ENCODE results near the gene SLC26A5.
A peak's percentile ranks its signal among the peaks of the same experiment; 100 is the strongest.
"Not testable (repeated sequence)": the region's sequence is repeated elsewhere in the genome, so short reads cannot be mapped to it uniquely, and the experiment has no call there.

Gene SLC26A5, protein sequence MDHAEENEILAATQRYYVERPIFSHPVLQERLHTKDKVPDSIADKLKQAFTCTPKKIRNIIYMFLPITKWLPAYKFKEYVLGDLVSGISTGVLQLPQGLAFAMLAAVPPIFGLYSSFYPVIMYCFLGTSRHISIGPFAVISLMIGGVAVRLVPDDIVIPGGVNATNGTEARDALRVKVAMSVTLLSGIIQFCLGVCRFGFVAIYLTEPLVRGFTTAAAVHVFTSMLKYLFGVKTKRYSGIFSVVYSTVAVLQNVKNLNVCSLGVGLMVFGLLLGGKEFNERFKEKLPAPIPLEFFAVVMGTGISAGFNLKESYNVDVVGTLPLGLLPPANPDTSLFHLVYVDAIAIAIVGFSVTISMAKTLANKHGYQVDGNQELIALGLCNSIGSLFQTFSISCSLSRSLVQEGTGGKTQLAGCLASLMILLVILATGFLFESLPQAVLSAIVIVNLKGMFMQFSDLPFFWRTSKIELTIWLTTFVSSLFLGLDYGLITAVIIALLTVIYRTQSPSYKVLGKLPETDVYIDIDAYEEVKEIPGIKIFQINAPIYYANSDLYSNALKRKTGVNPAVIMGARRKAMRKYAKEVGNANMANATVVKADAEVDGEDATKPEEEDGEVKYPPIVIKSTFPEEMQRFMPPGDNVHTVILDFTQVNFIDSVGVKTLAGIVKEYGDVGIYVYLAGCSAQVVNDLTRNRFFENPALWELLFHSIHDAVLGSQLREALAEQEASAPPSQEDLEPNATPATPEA

DNA sequence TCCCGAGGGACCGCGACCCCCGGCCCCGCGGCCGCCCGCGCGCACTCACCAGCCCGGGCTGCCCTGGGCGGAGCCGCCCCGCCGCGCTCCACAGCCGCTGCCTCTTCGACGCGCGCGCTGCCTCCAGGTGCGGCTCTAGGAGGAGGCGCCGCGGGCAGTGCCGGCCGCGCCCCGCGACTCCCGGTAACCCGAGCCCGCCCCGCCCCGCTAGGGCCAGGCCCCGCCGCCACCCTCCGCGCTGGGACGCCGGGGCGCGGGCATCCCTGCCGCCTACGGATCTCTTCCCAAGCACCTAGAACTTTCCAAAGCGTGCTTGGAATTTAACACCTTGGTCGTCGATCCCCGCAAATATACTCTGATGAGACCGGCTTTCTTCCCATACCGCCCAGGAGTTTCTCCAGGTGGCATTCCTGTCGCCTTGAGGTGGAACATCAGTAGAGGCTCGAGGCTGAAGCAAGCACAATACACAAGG is at the start of gene SLC26A5:
Gene SLC26A5 (minus strand): TSS at position 159 of the 472 bp plus-strand sequence. CDS start 24,693 bp downstream, outside the sequence.
- DNase-seq: no peak

DNA sequence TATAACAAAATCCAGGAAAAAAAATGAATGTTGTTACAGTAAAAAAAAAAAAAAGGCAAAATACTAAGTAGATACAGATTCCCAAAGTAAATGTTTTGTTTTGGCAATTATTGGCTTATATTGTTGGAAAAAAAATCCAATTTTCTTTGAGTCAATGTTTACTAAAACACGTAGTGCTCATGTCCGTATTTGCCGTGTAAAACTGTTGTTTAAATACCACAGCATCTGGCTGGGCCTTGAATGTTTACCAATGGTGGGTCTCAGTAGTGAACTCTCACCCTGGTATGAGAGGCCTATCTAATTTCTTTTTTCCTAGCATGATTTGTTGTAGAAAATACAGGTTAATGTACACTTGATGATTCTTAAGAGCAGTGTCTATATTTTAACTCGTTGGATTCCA is 41.4 kb upstream of the SLC26A5 start:
- DNase-seq: no peak

DNA sequence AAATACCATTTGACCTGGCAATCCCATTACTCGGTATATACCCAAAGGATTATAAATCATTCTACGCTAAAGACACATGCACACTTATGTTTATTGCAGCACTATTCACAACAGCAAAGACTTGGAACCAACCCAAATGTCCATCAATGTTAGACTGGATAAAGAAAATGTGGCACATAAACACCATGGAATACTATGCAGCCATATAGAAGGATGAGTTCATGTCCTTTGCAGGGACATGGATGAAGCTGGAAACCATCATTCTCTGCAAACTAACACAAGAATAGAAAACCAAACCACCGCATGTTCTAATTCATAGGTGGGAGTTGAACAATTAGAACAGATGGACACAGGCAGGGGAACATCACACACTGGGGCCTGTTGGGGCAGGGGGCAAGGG is 40.9 kb upstream of the SLC26A5 start:
- DNase-seq: not testable (repeated sequence)

DNA sequence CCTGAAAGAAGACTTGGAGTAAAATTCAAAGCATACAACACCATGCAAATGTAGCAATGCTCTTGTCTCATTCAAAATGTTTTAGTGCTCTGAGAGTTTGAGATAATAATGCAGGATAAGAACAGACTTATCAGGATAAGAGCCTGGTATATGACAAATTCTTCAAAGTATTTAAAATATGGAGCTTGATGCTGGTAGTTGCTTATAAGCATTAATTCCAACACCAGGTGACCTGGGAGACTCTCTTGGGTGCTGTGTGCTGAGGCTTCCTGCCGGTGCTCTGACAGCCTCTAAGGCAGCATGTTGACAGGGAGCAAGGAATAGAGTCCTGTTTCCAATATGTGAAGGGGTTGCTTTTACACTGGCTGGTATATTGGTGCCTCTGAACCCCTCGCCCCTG is 34.8 kb upstream of the SLC26A5 start:
- DNase-seq: no peak

DNA sequence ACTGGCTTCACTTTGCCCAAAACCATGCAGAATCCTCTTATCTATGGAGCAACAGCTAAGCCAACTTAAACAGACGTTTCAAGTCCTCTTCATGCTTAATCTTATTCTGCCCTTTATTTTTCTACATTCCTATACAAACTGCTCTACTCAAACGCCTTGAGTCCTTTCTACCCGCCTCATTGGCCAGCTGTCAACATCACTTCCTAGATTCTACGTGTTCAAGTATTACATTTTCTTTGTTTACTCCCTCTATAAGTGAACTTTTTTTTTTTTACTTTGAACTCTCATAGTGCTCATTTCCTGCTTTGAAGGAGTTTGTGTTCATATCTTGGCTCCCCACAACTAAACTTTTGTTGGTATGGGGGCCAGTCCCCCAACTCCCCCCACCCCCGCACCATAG is 28.9 kb upstream of the SLC26A5 start:
- no peak for DNase-seq

DNA sequence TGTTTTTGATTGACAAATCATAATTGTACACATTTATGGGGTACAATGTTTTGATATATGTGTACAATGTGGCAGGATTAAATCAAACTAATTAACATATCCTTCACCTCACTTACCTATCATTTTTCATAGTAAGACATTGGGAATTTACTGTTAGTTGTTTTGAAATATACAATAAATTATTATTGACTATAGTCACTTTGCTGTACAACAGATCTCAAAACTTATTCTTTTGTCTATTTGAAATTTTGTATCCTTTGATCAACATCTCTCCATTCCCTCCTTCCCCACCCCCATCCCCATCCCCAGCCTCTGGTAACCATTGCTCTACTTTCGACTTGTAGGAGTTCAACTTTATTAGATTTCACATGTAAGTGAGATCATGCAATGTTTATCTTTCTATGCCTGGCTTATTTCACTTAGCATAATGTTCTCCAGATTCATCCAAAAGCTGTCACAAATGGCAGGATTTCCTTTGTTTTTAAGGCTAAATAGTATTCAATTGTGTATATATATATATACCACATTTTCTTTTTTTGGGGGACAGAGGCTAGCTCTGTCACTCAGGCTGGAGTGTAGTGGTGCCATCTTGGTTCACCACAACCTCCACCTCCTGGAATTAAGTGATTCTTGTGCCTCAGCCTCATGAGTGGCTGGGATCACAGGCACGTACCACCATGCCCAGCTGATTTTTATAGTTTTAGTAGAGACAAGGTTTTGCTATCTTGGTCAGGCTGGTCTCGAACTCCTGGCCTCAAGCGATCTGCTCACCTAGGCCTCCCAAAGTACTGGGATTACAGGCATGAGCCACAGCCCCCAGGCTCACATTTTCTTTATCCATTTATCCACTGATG is 23.3 kb upstream of the SLC26A5 start:
- DNase-seq: no peak

DNA sequence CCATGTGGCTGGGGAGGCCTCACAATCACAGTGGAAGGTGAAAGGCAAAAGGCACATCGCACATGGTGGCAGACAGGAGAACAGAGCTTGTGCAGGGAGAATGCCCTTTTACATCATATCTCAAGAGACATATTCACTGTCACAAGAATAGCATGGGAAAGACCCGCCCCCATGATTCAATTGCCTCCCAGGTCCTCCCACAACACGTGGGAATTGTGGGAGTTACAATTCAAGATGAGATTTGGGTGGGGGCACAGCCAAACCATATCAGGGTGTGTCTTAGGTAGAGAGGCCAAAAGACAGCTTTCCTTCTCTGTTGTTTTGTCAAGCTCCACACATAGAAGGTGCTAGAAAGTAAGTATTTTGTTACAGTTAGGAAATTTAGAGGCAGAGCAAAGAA is 20.8 kb upstream of the SLC26A5 start:
- no peak for DNase-seq

DNA sequence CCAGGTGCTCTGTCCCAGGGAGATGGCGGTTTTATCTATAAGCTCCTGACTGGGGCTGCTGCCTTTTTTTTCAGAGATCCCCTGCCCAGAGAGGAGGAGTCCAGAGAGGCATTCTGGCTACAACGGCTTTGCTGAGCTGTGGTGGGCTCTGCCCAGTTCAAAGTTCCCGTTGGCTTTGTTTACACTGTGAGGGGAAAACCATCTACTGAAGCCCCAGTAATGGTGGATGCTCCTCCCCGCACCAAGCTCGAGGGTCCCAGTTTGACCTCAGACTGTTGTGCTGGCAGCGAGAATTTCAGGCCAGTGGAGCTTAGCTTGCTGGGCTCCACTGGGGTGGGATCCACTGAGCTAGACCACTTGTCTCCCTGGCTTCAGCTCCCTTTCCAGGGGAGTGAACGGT is 16.4 kb upstream of the SLC26A5 start:
- no peak for DNase-seq

DNA sequence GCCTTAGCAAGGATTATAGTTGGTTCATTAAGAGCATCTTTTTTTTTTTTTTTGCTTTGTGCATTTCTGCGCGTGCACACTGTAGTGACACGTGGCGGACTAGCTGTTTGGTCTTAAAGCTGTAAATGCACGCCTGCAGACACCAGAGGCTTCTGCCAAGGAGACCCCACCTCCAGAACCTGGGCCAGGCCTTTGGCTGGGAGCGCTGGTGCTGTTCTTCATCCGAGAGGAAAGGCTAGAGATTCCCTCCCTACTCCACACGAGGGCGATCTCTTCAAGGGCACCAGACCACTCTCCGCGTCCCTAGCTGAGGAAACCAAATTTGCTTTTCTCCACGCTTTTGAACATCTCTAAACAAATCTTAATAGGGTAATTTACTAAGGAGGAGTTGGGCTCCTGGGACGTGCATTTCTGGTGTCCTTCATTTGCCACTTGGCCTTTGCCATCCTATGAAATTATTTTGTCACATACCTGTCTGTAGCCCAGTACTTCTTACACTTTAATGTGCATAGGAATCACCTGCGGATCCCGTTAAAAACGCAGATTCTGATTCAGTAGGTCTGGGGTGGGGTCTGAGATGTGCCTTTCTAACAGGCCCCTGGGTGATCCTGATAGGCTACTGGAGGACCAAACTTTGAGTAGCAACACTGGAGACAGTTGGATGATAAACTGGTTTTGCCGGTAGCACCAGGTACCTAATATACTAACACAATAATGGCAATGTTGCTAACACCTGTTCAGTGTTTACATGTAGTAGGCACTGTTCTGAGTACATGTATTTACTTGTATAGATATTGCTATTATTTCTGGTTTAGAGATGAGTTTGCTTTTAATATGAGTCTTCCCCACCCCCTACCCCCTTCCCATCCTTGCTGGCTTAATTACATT is 1.3 kb upstream of the SLC26A5 start:
- peak; percentile 24 for DNase-seq

DNA sequence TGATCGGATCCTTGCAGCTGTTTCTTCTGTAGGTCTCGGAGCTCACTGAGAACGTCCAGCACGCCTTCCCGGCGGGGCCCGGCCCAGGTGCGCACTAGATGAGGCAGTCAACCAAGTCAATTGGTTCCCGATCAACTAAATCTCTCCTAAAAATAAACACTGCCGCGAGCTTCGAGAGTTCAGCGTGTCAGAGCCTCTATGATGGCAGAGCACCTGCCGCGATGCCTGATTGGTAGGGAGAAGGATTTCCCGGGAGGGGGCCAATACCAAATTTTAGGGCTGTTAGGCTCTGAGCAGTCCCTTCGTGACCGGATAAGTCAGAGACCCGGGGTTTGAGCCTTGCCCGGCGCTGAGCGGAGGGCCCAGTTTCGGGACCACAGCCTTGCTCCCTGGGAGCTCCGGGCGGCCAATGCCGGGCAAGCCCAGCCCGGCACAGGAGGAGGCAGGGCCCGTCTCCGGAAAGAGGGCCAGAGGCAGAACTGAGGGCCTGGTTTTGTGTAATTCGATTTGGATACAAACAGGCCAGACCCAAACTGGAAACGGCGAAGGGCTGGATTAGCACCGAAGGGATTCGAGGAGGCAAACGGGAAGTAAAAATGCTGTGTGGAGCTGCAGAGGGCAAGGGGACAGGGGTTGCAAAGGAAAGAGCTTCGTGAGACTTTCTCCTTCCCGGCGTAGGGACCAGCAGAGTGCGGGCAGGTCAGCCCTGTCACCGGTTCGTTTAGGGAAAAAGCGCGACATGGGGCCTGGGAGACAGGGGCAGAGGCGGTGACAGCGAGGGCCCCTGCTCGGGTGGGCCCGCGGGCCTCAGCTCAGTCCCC is 569 bp downstream of the SLC26A5 start:
- DNase-seq: no peak

DNA sequence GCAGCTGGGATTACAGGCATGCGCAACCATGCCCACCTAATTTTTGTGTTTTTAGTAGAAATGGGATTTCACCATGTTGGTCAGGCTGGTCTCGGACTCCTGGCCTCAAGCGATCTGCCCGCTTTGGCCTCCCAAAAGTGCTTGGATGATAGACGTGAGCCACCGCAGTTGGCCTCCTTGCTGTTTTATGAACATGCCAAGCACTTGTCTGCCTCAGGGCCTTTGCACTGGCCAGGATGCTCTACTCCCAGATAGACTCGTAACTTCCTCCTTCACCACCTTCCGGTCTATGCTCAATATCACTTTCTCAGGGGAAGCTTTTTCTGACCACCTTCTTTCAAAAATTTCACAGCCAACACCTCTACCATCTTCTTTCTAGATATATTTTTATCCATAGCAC is 6.3 kb downstream of the SLC26A5 start:
- no peak for DNase-seq

DNA sequence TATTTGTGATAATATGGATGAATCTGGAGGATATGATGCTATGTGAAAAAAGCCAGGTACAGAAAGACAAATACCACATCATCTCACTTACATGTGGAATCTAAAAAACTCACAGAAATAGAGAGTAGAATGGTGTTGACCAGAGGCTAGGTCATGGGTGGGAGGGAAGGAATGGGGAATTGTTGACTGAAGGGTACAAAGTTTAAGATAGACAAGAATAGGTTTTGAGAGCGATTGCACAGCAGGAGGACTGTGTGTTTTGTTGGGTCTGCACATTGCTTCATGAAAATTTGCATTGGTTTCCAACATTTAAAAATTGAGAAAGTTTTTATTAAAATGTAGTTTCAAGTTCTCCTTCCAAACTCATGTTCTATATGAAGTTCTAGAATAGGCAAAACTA is 8.4 kb downstream of the SLC26A5 start:
- no peak for DNase-seq

DNA sequence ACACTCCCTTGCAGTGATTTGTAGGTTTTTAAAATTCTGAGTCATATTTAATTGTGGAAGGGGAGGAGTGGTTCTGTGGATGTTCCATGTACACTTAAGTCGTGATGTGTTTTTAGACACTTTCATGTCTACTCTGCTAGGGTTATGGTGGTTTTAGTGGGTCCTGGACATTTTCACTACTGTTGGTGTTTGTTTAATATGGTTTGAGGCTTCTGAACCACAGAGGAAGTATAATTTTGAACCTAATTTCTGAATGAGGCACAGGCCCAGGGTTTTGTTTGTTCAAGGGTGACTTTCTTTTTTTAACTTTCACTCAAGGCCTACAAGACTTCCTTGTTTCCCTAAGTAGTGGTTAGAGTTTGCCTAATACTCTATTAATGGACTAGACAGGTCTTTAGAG is 13.3 kb downstream of the SLC26A5 start:
- no peak for DNase-seq

DNA sequence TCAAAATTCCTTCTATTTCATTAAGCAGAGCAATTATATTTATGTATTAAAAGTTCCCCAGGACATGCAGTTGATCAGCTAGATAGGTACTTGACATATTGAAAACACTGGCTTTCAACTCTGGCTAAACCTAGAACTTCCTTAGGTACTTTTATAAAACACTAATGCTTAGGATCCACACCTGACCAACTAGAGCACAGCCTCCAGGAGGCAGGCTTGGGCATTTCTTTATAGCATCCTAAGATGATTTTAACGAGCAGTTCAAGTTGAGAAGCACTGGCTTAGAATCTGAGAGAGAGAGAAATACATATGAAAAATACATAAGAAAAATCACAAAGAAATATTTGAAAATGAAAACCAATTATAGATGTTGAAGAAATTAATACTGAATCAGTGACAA is 20.8 kb downstream of the SLC26A5 start:
- no peak for DNase-seq

DNA sequence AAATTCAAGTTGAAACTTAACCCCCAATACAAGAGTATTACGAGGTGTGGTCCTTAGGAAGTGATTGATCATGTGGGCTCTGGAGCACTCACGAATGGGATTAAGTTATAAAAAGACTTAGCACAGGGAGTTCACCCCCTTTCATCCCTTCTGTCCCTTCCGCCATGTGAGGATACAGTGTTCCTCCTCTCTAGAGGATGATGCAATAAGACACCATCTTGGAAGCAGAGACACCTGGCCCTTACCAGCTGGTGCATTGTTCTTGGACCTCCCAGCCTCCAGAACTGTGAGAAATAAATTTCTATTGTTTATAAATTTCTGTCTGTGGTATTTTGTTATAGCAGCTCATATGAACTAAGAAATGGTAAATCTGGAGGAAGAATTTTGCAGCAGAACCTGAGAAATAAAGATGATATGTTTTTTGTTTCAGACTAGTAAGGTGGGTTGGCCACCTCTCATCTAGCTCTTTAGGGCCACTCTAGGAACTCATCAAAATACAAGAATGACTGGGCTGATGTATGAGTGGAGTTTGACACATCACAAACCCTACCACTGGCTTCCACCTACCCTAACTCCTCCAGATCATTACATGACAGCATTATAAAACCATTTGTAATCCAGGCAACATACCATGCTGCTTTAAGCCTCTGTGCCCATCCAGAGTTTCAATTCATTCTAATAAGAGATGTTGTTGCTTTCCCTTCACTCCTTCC is 22.4 kb downstream of the SLC26A5 start:
- DNase-seq: no peak

DNA sequence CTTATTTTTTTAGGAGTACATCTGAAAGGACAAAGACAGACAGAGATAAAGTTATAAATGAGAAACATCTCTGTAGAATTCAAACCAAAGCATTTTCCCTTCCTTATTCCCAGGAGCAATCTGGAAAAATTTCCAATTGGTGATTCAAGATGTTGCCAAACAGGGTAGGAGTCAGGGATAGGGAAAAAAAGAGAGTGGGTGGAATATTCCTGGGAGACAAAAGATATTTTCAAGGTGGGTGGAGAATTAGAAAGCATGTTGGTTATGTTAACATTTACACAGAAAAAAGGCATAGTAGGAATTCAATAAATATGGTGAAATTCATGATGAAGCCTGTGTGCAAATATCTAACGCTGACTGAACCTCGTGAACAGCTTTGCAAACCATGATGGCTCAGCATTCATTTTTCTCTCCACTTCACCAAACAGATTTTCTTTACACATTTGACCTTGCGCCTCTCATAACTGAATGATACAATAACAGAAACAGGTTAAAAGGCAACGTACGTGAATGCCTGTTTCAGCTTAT is 25.1 kb downstream of the SLC26A5 start:
- DNase-seq: no peak

DNA sequence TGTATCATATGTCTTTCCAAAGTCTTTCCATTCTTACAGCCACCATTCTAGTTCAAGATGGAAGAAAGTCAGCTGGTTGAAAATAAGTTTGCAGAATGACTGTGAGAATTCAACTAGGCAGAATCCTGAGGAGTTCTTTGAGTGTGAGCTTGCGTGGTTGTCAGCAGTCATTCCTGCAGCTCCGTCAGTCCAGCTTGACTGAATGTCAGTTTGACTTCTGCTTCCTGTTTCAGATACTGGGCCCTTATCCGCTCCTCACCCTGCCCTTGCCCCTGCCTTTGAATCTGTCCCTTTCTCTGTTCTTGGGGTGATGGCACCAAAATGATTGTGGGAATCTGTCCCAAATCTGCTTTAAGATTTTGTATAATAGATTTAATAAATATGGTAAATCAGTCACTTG is 27.8 kb downstream of the SLC26A5 start:
- no peak for DNase-seq

DNA sequence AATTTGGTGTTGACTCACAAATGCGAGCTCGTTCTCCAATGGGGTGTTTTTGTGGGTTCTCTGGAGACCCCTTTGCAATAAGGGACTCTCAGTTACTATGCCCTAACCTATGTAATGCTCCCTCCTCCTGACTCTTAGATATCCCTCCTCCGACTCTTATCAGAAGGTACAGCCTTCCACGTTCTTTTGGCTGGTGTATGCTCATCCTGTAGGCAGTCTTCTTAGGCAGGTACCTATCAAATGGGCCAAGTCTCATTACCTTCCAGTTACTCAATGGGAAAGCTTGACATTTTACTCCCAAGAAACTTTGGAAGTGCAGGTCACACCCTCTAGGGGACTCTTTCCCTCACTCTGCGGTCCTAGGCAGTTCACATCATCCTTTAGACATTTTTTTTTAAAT is 32.6 kb downstream of the SLC26A5 start:
- DNase-seq: no peak

DNA sequence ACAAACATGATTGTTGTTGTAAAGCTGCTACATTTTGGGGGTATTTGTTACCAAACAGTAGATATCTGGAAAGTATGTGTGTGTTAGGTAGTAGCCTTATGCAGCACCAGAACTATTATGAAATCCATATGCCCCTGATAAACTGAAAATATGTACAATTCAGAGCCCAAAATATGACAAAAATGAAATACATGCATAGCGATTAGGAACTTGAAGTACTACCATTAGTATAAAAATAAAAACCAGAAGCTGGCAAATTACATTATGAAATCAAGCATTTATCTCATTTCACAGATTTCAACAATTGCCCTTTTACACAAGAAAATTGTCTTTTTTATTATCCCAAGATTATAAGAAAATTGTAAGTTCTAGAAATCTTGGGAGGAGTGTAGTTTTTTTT is 33.9 kb downstream of the SLC26A5 start:
- DNase-seq: no peak

Data from CD4-positive, alpha-beta T cell treated with Interleukin-12 subunit alpha and Interleukin-12 subunit beta, for 1 hour (primary cell).